Loucy (cell line): ENCODE data around the gene TMEM53.

ENCODE experiments used
- H2AFZ ChIP-seq: fragments of 200-600 bp; sonication (generic); 2 replicates; pipeline ENCODE4 v1.6.0; 2016; ENCODE audit warnings: antibody characterized with exemption, mild to moderate bottlenecking, low read length, moderate library complexity
- H3F3A ChIP-seq: fragments of 200-600 bp; 2 replicates; pipeline ENCODE4 v1.6.0; 2016; ENCODE audit warnings: antibody characterized with exemption, low read depth, mild to moderate bottlenecking
- H3K27me3 ChIP-seq: fragments of 200-600 bp; sonication (generic); 2 replicates; pipeline ENCODE4 v1.6.1; 2014; ENCODE audit warnings: low read length, mild to moderate bottlenecking; ENCODE audit not compliant: insufficient read depth, poor library complexity, severe bottlenecking
- H3K36me3 ChIP-seq: fragments of 200-600 bp; sonication (generic); 2 replicates; pipeline ENCODE4 v1.6.1; 2016; ENCODE audit warnings: low read length; ENCODE audit not compliant: insufficient read depth
- H3K4me1 ChIP-seq: fragments of 200-600 bp; sonication (generic); 2 replicates; pipeline ENCODE4 v1.5.1; 2014; ENCODE audit warnings: low read length, mild to moderate bottlenecking; ENCODE audit not compliant: insufficient read depth, poor library complexity, severe bottlenecking
- H3K4me2 ChIP-seq: fragments of 200-600 bp; sonication (generic); 2 replicates; pipeline ENCODE4 v1.6.0; 2014; ENCODE audit warnings: antibody characterized with exemption, low read length, low read depth, mild to moderate bottlenecking; ENCODE audit not compliant: poor library complexity, severe bottlenecking
- H3K4me3 ChIP-seq: fragments of 200-600 bp; sonication (generic); 2 replicates; pipeline ENCODE4 v1.5.1; 2014; ENCODE audit warnings: low read length, mild to moderate bottlenecking, mixed read lengths; ENCODE audit not compliant: poor library complexity, severe bottlenecking
- H3K79me2 ChIP-seq: fragments of 200-600 bp; sonication (generic); 2 replicates; pipeline ENCODE4 v1.6.1; 2014; ENCODE audit warnings: low read length; ENCODE audit not compliant: insufficient read depth
- H3K9ac ChIP-seq: fragments of 200-600 bp; sonication (generic); 2 replicates; pipeline ENCODE4 v1.6.0; 2014; ENCODE audit warnings: mild to moderate bottlenecking, low read depth, low read length, moderate library complexity; ENCODE audit not compliant: poor library complexity, severe bottlenecking
- H3K9me2 ChIP-seq: fragments of 200-600 bp; sonication (generic); replicated peaks from 2 replicates; pipeline ENCODE4 v1.6.1; 2016; ENCODE audit warnings: low read depth, low read length, mixed read lengths
- H3K9me3 ChIP-seq: fragments of 200-600 bp; sonication (generic); 2 replicates; pipeline ENCODE4 v1.6.1; 2014; ENCODE audit warnings: mild to moderate bottlenecking, antibody characterized with exemption, low read length, low read depth; ENCODE audit not compliant: insufficient read depth
- H4K20me1 ChIP-seq: fragments of 200-600 bp; sonication (generic); 2 replicates; pipeline ENCODE4 v1.6.0; 2014; ENCODE audit warnings: antibody characterized with exemption, low read length, mild to moderate bottlenecking; ENCODE audit not compliant: insufficient read depth, poor library complexity, severe bottlenecking
- CTCF ChIP-seq: fragments of 200-600 bp; sonication (generic); conservative IDR thresholded peaks from 2 replicates; pipeline ENCODE4 v1.5.1; 2014; ENCODE audit warnings: mild to moderate bottlenecking, antibody characterized with exemption, low read length
- EZH2phosphoT487 ChIP-seq: fragments of 200-600 bp; IDR thresholded peaks from 2 replicates; pipeline ENCODE4 v1.6.1; 2018; ENCODE audit warnings: antibody characterized with exemption, mild to moderate bottlenecking, moderate library complexity, borderline replicate concordance

The TMEM53 gene

GRCh38 chr1:44707959-44708831 is 33.9 kb upstream of the TMEM53 start:
- H3K79me2 ChIP-seq = no peaks in the 10 kb centered on the region
- H3K9ac ChIP-seq = no peak overlapping the region
- no peaks in the 10 kb centered on the region for H3F3A ChIP-seq
- no peaks in the 10 kb centered on the region for H3K9me2 ChIP-seq
- peak overlapping the region; percentile 27 for H3K4me3 ChIP-seq
- H3K9me3 ChIP-seq = no peaks in the 10 kb centered on the region
- H3K4me1 ChIP-seq = no peaks in the 10 kb centered on the region
- H2AFZ ChIP-seq = peak overlapping the region; percentile 68
- H3K4me2 ChIP-seq = peak overlapping the region; percentile 44
- TF ChIP-seq EZH2phosphoT487 = no peak
- peak; percentile 85 for TF ChIP-seq CTCF
- H3K36me3 ChIP-seq = no peaks in the 10 kb centered on the region
- no peaks in the 10 kb centered on the region for H3K27me3 ChIP-seq
- H4K20me1 ChIP-seq = no peaks in the 10 kb centered on the region

GRCh38 chr1:44707112-44707881 is 33.0 kb upstream of the TMEM53 start:
- no peaks in the 10 kb centered on the region for H3K9me3 ChIP-seq
- no peak for TF ChIP-seq CTCF
- TF ChIP-seq EZH2phosphoT487 = no peak
- H3K4me2 ChIP-seq = no peak overlapping the region
- no peaks in the 10 kb centered on the region for H4K20me1 ChIP-seq
- no peak overlapping the region for H2AFZ ChIP-seq
- H3K27me3 ChIP-seq = no peaks in the 10 kb centered on the region
- no peaks in the 10 kb centered on the region for H3K4me1 ChIP-seq
- no peak overlapping the region for H3K9ac ChIP-seq
- H3K36me3 ChIP-seq = no peaks in the 10 kb centered on the region
- H3F3A ChIP-seq = no peaks in the 10 kb centered on the region
- no peaks in the 10 kb centered on the region for H3K79me2 ChIP-seq
- H3K9me2 ChIP-seq = no peaks in the 10 kb centered on the region
- no peak overlapping the region for H3K4me3 ChIP-seq

- H3K9me2 ChIP-seq = no peaks in the 10 kb centered on the region
- no peak overlapping the region for H3K4me3 ChIP-seq
- H3K9me3 ChIP-seq = no peaks in the 10 kb centered on the region
- no peaks in the 10 kb centered on the region for H3F3A ChIP-seq
- no peaks in the 10 kb centered on the region for H3K36me3 ChIP-seq
- no peaks in the 10 kb centered on the region for H3K79me2 ChIP-seq
- no peak overlapping the region for H2AFZ ChIP-seq
- no peaks in the 10 kb centered on the region for H3K4me1 ChIP-seq
- no peaks in the 10 kb centered on the region for H3K27me3 ChIP-seq
- H3K9ac ChIP-seq = no peak overlapping the region
- H4K20me1 ChIP-seq = no peaks in the 10 kb centered on the region
- TF ChIP-seq EZH2phosphoT487 = no peak
- no peak overlapping the region for H3K4me2 ChIP-seq
These were observed 31.7 kb upstream of the TMEM53 start for GRCh38 chr1:44705938-44706337.
